GM23248 (cell line): ENCODE data around the gene MRPL42. TPM values are rescaled to one million over a fixed set of nuclear protein-coding genes. Genes with fewer than 3 reads are reported as not detected.
"Not testable (repeated sequence)": the region's sequence is repeated elsewhere in the genome, so short reads cannot be mapped to it uniquely, and the experiment has no call there.

Experiments used
- DNase-seq: peaks from one replicate; pipeline ENCODE4 v3.0.0-alpha.2; 2015
- H2AFZ ChIP-seq: fragments of 200-600 bp; sonication (generic); 2 replicates; pipeline ENCODE4 v1.6.1; 2016; ENCODE audit warnings: antibody characterized with exemption
- H3F3A ChIP-seq: fragments of 200-600 bp; sonication (generic); 2 replicates; pipeline ENCODE4 v1.6.1; 2016; ENCODE audit warnings: mild to moderate bottlenecking, antibody characterized with exemption, mixed run types; ENCODE audit not compliant: insufficient read depth
- H3K27ac ChIP-seq: fragments of 200-600 bp; sonication (generic); 2 replicates; pipeline ENCODE4 v1.5.1; 2016; ENCODE audit warnings: mild to moderate bottlenecking
- H3K27me3 ChIP-seq: fragments of 200-600 bp; sonication (generic); replicated peaks from 2 replicates; pipeline ENCODE4 v1.6.1; 2016; ENCODE audit warnings: mild to moderate bottlenecking; ENCODE audit not compliant: insufficient read depth
- H3K36me3 ChIP-seq: fragments of 200-600 bp; sonication (generic); 2 replicates; pipeline ENCODE4 v1.6.1; 2016; ENCODE audit warnings: low read depth, mild to moderate bottlenecking
- H3K4me1 ChIP-seq: fragments of 200-600 bp; sonication (generic); 2 replicates; pipeline ENCODE4 v1.6.1; 2016; ENCODE audit warnings: mild to moderate bottlenecking; ENCODE audit not compliant: insufficient read depth
- H3K4me2 ChIP-seq: fragments of 200-600 bp; sonication (generic); one replicate; pipeline ENCODE4 v1.6.1; 2016; ENCODE audit warnings: mild to moderate bottlenecking; ENCODE audit not compliant: unreplicated experiment
- H3K4me3 ChIP-seq: fragments of 200-600 bp; sonication (generic); 2 replicates; pipeline ENCODE4 v1.5.1; 2016; ENCODE audit warnings: mild to moderate bottlenecking
- H3K79me2 ChIP-seq: fragments of 200-600 bp; sonication (generic); 2 replicates; pipeline ENCODE4 v1.6.1; 2016; ENCODE audit warnings: mild to moderate bottlenecking; ENCODE audit not compliant: insufficient read depth
- H3K9ac ChIP-seq: fragments of 200-600 bp; sonication (generic); 2 replicates; pipeline ENCODE4 v1.6.1; 2016; ENCODE audit warnings: mild to moderate bottlenecking
- H3K9me2 ChIP-seq: fragments of 200-600 bp; sonication (generic); 2 replicates; pipeline ENCODE4 v1.6.1; 2016; ENCODE audit warnings: mixed run types, mild to moderate bottlenecking, moderate library complexity; ENCODE audit not compliant: insufficient read depth
- H3K9me3 ChIP-seq: fragments of 200-600 bp; sonication (generic); one replicate; pipeline ENCODE4 v1.6.1; 2017; ENCODE audit warnings: low read depth
- H4K20me1 ChIP-seq: fragments of 200-600 bp; sonication (generic); 2 replicates; pipeline ENCODE4 v1.6.0; 2016; ENCODE audit not compliant: insufficient read depth
- EZH2 ChIP-seq: fragments of 200-600 bp; sonication (generic); IDR thresholded peaks from 2 replicates; pipeline ENCODE4 v1.6.1; 2018; ENCODE audit warnings: antibody characterized with exemption, mild to moderate bottlenecking; ENCODE audit not compliant: insufficient read depth, poor library complexity, severe bottlenecking
- EZH2phosphoT487 ChIP-seq: fragments of 200-600 bp; sonication (generic); IDR thresholded peaks from 2 replicates; pipeline ENCODE4 v1.6.1; 2018; ENCODE audit warnings: antibody characterized with exemption, moderate library complexity, mild to moderate bottlenecking, low read depth; ENCODE audit not compliant: insufficient read depth
- WGBS, 2 experiments: methylation state at CpG; one replicate each; pipeline ENCODE4 v1.1.6; 2015 to 2017; ENCODE audit warnings: low lambda C conversion rate in 2 of 2, low coverage in 1 of 2; ENCODE audit errors: missing lambda C conversion rate in 2 of 2; 5-methylcytosine and 5-hydroxymethylcytosine counted together
- in situ Hi-C: fragments of 300-500 bp; cut with MboI; formaldehyde crosslinking; loops from 2 replicates; pipeline ENCODE4 v1.15.0; 2020
- polyA plus RNA-seq: library from polyadenylated mRNA; unstranded; fragments of >200 nt; fragmentation: Nextera tagmentation; extraction: Ambion mirVana; gene quantifications from 2 replicates; pipeline ENCODE4 v1.2.1, GENCODE V29; 2016
- total RNA-seq: library from RNA; depleted of rRNA; stranded (reverse); fragments of >200 nt; shearing (Covaris generic); gene quantifications from 2 replicates; pipeline ENCODE4 v1.2.3, GENCODE V29; 2014

MRPL42 gene
- total and polyA plus RNA-seq, 2 experiments from 2014 or later: 75.0 to 87.2 TPM

GRCh38 chr12:93550748-93551611 lies 83.7 kb downstream of the MRPL42 start:
- Histone ChIP-seq H3K9ac (no peak overlapping the region), H3K79me2 (no peaks in the 10 kb centered on the region), H3K27me3 (no peaks in the 10 kb centered on the region), H3K9me2 (no peaks in the 10 kb centered on the region), H4K20me1 (no peaks in the 10 kb centered on the region), H3F3A (no peaks in the 10 kb centered on the region), H3K4me2 (no peak overlapping the region), H3K9me3 (no peaks in the 10 kb centered on the region), H3K36me3 (no peaks in the 10 kb centered on the region), H2AFZ (no peak overlapping the region), H3K4me1 (no peaks in the 10 kb centered on the region), H3K27ac (no peak overlapping the region), H3K4me3 (no peak overlapping the region)
- TF ChIP-seq EZH2phosphoT487: no peak
- DNase-seq: no peak
- WGBS, 2 experiments: 81 to 86% methylated on average over 11 of the region's 11 CpGs
- in situ Hi-C loops: no loop called here

DNA sequence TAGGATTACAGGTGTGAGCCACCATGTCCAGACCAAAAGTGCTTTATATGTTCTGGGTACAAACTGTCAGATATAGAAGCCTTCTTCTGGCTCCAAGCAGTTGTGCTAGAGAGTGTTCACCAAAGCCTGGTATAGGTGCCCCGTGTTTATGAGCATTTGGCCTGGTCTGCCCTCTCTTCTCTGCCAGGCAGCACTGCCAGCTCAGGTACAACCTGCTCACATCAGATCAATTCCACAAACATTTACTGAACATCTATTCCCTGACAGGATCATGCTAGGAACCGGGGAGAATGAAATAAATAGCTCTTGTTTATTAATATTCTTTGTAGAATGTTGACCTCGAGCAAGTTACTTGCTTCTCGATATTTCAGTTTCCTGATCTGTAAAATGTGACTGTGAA lies 85.1 kb downstream of the MRPL42 start:
- no peaks in the 10 kb centered on the region for H4K20me1 ChIP-seq
- H3K27me3 ChIP-seq: no peaks in the 10 kb centered on the region
- in situ Hi-C loops: no loop called here
- no peak overlapping the region for H3K27ac ChIP-seq
- TF ChIP-seq EZH2phosphoT487 (no peak), EZH2 (no peak)
- no peaks in the 10 kb centered on the region for H3K79me2 ChIP-seq
- 67 to 70% methylated on average over 4 of the region's 4 CpGs for WGBS, 2 experiments
- no peak overlapping the region for H3K4me3 ChIP-seq
- no peaks in the 10 kb centered on the region for H3K9me2 ChIP-seq
- no peak for DNase-seq
- no peak overlapping the region for H3K4me2 ChIP-seq
- no peaks in the 10 kb centered on the region for H3F3A ChIP-seq
- no peaks in the 10 kb centered on the region for H3K4me1 ChIP-seq
- H3K9ac ChIP-seq: no peak overlapping the region
- H3K9me3 ChIP-seq: no peaks in the 10 kb centered on the region
- 0 out of 2 replicates have a peak, but pooled peaks cover under 1% of the 10 kb centered on the region for H3K36me3 ChIP-seq
- no peak overlapping the region for H2AFZ ChIP-seq

- in situ Hi-C loops, H3K4me1 ChIP-seq, H3K27ac ChIP-seq, H4K20me1 ChIP-seq, H3K27me3 ChIP-seq, H3K9ac ChIP-seq, H3K9me2 ChIP-seq, H3K9me3 ChIP-seq, DNase-seq, H3F3A ChIP-seq, H3K4me3 ChIP-seq, H3K4me2 ChIP-seq, H2AFZ ChIP-seq, H3K79me2 ChIP-seq: not testable (repeated sequence)
- H3K36me3 ChIP-seq: peaks cover 13% of the 10 kb centered on the region
These were observed 90.6 kb downstream of the MRPL42 start for GRCh38 chr12:93557879-93558278.

GRCh38 chr12:93558685-93559084 lies 91.4 kb downstream of the MRPL42 start:
- H3K27ac ChIP-seq, H2AFZ ChIP-seq, H3K9me3 ChIP-seq, H3F3A ChIP-seq, H3K9me2 ChIP-seq, DNase-seq, H3K4me2 ChIP-seq, H3K79me2 ChIP-seq, H4K20me1 ChIP-seq, H3K27me3 ChIP-seq, H3K4me1 ChIP-seq, H3K9ac ChIP-seq, H3K4me3 ChIP-seq, in situ Hi-C loops: not testable (repeated sequence)
- 67 to 71% methylated on average over 1 of the region's 1 CpG for WGBS, 2 experiments
- peaks cover 13% of the 10 kb centered on the region for H3K36me3 ChIP-seq
